Heart left ventricle (tissue), 13 donors: Measurements from ENCODE around the gene TTLL12.

Experiments
- CTCF ChIP-seq, 12 donors: fragments of 200-600 bp; sonication (generic) in 4 of 12; IDR thresholded peaks; one replicate each; pipeline versions ENCODE4 v1.5.0 to v1.8.0; 2018 to 2022; ENCODE audit warnings: antibody characterized with exemption in 12 of 12, mild to moderate bottlenecking in 5 of 12
- POLR2A ChIP-seq, 2 donors: fragments of 450-650 bp; IDR thresholded peaks; one replicate each; pipeline ENCODE4 v1.6.1; 2017; ENCODE audit warnings: antibody characterized with exemption in 2 of 2, mild to moderate bottlenecking in 2 of 2, moderate library complexity in 2 of 2
- donor health status: ischemic (EF 13 %, LVEDD 7.1; RV severe dilation, severe dysfunction).
- donor health status: DM: no; HTN: yes; CAD: no.
- donor health status: DM: no; HTN: no; CAD: no.
- donor health status: ischemic (EF 25% LVEDD 6.9; RV normal size, moderate dysfunction).
- donor health status: ischemic (EF 25% LVEDD 5.7; RV mildly dilated, moderate dysfunction).
- donor health status: ischemic (EF 35%, LVEDD 5.7; RV mildly dilated, moderate dysfunction).
- donor health status: nonischemic (EF 11% LVEDD 7.7; RV severe dilation, severe dysfunction).
- donor health status: DM: yes; HTN: yes; CAD: no.
- donor health status: PGD.
- donor health status: ischemic (EF 29% LVEDD 5.4; RV normal size, mild dysfunction).
- donor health status: nonischemic (EF 23%, LVEDD 6.1; RV moderate dilation, normal function).

GRCh38 chr22:43225609-43226008 is 38.7 kb upstream of the TTLL12 start:
- TF ChIP-seq CTCF (IDR thresholded peaks at IDR 0.05) (no peak), POLR2A (IDR thresholded peaks at IDR 0.05) (no peak)
